ENCODE data around the gene ZNF33B.

ZNF33B gene

DNA sequence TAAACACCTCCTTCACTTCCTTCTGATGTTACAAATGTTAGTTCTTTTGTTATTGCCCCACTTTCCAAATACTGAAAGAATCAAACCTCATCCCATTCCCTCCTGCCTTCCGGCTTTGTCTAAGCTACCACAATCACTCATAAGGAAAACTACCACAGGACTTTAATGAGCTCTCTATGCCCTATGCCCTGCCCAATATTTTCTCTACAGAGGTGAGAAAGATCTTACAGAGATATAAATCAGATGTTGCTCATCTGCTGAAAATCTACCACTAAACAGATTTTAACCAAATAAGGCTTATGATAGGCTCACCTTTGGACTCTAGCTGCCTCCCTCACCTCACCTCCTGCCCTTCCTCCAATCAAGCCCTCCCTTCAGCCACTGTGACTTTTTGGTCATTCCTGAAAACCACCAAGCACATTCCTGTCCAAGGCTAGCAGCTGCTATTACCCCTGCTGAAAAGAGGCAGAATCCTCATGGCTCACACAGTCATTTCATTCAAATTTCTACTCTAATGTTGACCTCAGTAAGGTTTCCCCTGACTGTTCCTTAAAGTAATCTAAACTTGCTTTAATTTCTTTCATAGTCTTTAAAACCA is 7.7 kb downstream of the ZNF33B start:
- Mint-ChIP-seq H3K27ac (peak overlapping the region; percentile 92), H3K4me1 (peaks cover 10% of the 10 kb centered on the region), H3K4me3 (no peak overlapping the region), H3K9me3 (no peaks in the 10 kb centered on the region), H3K27me3 (ENCODE audit: low read depth, poor library complexity) (no peaks in the 10 kb centered on the region), H3K36me3 (ENCODE audit: low read depth) (peaks cover 79% of the 10 kb centered on the region)
- DNase-seq: no peak
- TF ChIP-seq, protein P1, sequence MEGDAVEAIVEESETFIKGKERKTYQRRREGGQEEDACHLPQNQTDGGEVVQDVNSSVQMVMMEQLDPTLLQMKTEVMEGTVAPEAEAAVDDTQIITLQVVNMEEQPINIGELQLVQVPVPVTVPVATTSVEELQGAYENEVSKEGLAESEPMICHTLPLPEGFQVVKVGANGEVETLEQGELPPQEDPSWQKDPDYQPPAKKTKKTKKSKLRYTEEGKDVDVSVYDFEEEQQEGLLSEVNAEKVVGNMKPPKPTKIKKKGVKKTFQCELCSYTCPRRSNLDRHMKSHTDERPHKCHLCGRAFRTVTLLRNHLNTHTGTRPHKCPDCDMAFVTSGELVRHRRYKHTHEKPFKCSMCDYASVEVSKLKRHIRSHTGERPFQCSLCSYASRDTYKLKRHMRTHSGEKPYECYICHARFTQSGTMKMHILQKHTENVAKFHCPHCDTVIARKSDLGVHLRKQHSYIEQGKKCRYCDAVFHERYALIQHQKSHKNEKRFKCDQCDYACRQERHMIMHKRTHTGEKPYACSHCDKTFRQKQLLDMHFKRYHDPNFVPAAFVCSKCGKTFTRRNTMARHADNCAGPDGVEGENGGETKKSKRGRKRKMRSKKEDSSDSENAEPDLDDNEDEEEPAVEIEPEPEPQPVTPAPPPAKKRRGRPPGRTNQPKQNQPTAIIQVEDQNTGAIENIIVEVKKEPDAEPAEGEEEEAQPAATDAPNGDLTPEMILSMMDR (IDR thresholded peaks at IDR 0.05): no peak

DNA sequence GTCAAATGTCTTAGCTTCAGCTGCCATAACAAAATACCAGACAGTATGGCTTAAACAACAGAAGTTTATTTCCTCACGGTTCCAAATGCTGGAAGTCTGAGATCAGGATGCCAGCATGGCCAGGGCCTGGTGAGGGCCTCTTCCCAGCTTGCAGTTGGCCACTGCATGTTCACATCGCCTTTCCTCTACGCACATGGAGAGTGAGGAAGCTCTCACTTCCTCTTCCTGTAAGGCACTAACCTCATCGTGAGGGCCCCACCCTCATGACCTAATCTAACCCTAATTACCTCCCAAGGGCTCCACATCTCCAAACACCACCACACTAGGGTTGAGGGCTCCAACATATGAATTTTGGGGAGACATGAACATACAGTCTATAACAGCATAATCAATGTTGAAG is 14.4 kb downstream of the ZNF33B start:
- no peak for DNase-seq
- Mint-ChIP-seq H3K36me3 (ENCODE audit: low read depth) (peaks cover 95% of the 10 kb centered on the region), H3K27me3 (ENCODE audit: low read depth, poor library complexity) (no peaks in the 10 kb centered on the region), H3K27ac (no peak overlapping the region), H3K4me1 (no peaks in the 10 kb centered on the region), H3K4me3 (no peak overlapping the region), H3K9me3 (no peaks in the 10 kb centered on the region)
- TF ChIP-seq, protein P1 (IDR thresholded peaks at IDR 0.05): no peak

DNA sequence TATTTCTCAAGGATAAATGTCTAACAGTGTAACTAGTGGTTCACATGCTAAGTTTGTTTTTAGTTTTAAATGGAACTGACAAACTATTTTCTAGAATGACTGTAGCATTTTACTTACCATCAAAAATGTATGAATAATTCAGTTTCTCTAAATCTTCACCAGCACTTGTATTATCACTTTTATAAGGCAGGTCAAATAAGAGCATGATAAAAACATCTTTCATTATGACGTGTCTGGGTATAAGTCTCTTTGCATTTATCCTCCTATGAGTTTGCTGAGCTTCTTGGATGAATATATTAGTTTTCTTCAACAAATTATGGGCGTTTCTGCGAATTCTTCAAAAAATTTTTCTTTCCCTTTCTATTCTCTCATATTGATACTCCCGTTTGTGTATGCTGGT is 19.9 kb downstream of the ZNF33B start:
- H3K4me1 Mint-ChIP-seq: no peaks in the 10 kb centered on the region
- no peak for DNase-seq
- no peak overlapping the region for H3K27ac Mint-ChIP-seq
- H3K27me3 Mint-ChIP-seq (ENCODE audit: low read depth, poor library complexity): no peaks in the 10 kb centered on the region
- no peak overlapping the region for H3K4me3 Mint-ChIP-seq
- H3K9me3 Mint-ChIP-seq: no peaks in the 10 kb centered on the region
- TF ChIP-seq, protein P1 (IDR thresholded peaks at IDR 0.05): no peak
- peaks cover 87% of the 10 kb centered on the region for H3K36me3 Mint-ChIP-seq (ENCODE audit: low read depth)

DNA sequence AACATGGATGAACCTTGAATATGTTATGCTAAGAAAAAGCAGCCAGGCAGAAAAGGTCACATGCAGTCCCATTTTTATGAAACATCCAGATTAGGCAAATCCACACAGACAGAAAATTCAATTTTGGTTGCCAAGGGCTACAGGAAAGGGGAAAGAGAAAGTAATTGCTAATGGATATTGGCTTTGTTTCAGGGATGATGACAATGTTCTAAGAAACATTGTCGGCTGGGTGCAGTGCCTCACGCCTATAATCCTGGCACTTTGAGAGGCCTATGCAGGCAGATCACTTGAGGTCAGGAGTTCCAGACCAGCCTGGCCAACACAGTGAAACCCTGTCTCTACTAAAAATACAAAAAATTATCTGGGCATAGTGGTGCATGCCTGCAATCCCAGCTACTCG is 23.0 kb downstream of the ZNF33B start:
- TF ChIP-seq, protein P1 (IDR thresholded peaks at IDR 0.05): no peak
- no peak for DNase-seq
- Mint-ChIP-seq H3K4me1 (no peaks in the 10 kb centered on the region), H3K9me3 (peaks cover 4% of the 10 kb centered on the region), H3K27me3 (ENCODE audit: low read depth, poor library complexity) (no peaks in the 10 kb centered on the region), H3K27ac (no peak overlapping the region), H3K4me3 (no peak overlapping the region), H3K36me3 (ENCODE audit: low read depth) (peaks cover 85% of the 10 kb centered on the region)

DNA sequence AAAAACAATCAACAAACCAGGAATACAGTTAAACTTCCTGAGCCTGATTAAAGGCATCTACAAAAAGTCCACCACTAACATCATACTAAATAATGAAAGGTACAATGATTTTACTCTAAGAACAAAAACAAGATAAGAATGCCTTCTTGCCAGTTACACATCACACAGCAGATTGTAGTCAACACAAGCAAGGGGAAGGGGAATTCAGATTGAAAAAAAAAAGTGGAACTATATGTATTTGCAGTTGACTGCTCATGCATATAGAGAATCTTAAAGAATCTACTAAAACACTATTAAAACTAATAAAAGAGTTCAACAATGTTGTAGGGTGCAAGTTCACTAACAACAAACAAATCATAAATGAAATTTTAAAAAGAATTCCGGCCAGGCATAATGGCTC is 28.5 kb downstream of the ZNF33B start:
- TF ChIP-seq, protein P1 (IDR thresholded peaks at IDR 0.05): no peak
- Mint-ChIP-seq H3K9me3 (peaks cover 49% of the 10 kb centered on the region), H3K4me3 (no peak overlapping the region), H3K36me3 (ENCODE audit: low read depth) (peaks cover 93% of the 10 kb centered on the region), H3K27me3 (ENCODE audit: low read depth, poor library complexity) (peaks cover 5% of the 10 kb centered on the region), H3K27ac (peak overlapping the region; percentile 41), H3K4me1 (no peaks in the 10 kb centered on the region)
- DNase-seq: no peak

DNA sequence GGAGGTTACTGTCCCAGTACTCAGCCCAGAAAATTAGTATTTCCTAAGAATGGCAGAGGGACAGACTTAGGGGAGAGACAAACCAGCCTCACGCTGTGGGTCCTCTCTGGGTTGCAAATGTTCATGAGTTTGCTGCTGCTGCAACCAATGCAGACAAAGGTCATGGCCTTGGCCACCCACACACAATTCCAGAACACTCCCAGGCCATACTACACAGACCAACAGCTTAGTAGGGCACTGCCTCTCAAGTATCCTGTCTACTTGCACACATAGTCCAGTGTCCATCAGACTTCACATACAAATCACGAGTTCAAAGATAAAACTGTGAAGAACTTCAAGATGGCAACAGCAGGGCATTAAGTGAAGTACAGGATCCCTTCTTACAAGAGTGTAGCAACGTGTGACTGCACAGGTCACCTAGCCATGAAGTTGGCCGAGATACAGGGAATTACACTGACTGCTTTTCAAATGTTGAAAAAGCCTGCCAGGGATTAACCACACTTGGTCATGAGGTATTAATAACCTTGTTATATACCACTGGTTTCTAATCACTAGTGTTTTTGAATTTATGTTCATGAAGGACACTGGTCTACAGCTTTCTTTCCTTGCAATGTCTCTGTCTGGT is 40.0 kb downstream of the ZNF33B start:
- Mint-ChIP-seq H3K9me3 (peaks cover 78% of the 10 kb centered on the region), H3K27ac (no peak overlapping the region), H3K27me3 (ENCODE audit: low read depth, poor library complexity) (peaks cover 6% of the 10 kb centered on the region), H3K4me1 (no peaks in the 10 kb centered on the region), H3K36me3 (ENCODE audit: low read depth) (peaks cover 98% of the 10 kb centered on the region), H3K4me3 (no peak overlapping the region)
- no peak for DNase-seq
- TF ChIP-seq, protein P1 (IDR thresholded peaks at IDR 0.05): no peak

Data from nephron progenitor cell (in vitro differentiated cells).